Inflammatory macrophage (primary cell): ENCODE measurements around the gene ARHGAP40.

ENCODE experiments used
- DNase-seq, 2 donors: peaks; one replicate each; pipeline ENCODE4 v3.0.0-alpha.2; 2020 to 2022

ARHGAP40 gene

DNA sequence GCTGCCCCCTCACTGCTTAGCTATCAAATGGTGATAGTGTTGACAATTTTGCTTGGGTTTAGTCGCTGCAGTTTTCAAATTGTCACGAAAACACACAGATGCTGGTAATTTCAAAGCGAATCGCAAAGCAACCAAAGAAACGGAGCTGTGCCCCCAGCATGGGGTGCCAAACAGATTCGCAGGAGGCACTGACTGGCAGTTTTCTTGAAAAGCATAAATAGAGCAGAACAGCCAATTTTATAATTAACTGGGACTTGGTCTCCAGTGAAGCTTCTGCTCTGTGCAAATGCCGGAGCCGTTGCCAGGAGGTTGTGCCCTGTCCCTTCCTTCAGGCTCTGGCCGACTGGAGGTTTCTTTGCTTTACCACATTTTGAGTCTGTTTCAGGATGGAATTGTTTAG, 18.8 kb downstream of the ARHGAP40 start:
- DNase-seq, result no peak

DNA sequence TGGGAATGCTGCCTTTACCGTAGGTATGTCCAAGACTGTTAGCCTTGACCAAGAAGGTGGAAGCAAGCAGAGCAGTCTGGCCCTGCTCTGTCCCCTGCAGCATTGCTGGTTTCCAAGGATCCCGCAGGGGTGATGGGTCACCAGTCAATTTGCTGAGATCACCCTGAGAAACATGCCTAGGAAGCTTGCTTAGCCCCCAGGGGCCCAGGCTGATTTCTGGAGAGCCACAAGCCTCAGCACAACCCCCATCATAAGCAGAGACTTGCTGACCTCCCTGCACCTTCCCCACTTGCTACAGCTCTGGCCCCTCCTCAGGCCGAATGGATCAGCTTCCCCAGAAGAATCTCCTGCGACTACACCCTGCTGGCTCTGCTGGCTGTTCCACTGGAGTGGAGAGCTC, 21.5 kb downstream of the ARHGAP40 start:
- no peak for DNase-seq

DNA sequence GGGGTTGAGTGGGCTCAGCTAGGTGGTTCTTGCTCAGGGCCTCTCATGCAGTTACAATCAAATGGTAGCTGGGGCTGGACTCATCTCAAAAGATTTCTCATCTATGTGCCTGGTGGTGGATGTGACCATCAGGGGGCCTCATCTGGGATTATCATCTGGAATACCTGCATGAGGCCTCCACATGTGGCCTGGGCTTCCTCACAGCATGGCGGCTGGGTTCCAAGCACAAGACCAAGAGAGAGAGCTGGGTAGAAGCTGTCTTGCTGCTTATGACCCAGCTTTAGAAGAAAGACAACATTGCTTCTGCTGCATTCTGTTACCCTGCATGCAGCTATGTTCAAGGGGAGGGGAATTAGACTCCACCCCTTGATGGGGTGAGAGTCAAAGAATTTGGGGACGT, 22.5 kb downstream of the ARHGAP40 start:
- no peak for DNase-seq

DNA sequence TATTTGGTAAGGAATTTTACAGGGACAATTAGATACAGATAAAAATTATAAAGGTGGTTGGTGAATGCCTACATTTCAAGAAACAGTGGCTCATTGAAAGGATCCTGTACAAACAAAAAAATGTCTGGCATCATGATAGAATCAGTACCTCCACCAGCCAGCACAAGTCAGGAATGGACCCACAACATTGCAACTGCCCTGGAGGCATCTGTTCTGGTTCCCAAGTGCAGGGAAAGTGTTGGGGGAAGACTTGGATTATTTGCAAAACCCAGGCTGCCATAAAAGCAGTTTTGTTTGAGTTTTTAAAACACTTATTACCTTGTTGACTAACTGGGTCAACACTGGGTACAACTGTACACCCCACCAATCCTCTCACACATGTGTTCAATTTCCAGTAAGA, 24.3 kb downstream of the ARHGAP40 start:
- DNase-seq, result no peak

DNA sequence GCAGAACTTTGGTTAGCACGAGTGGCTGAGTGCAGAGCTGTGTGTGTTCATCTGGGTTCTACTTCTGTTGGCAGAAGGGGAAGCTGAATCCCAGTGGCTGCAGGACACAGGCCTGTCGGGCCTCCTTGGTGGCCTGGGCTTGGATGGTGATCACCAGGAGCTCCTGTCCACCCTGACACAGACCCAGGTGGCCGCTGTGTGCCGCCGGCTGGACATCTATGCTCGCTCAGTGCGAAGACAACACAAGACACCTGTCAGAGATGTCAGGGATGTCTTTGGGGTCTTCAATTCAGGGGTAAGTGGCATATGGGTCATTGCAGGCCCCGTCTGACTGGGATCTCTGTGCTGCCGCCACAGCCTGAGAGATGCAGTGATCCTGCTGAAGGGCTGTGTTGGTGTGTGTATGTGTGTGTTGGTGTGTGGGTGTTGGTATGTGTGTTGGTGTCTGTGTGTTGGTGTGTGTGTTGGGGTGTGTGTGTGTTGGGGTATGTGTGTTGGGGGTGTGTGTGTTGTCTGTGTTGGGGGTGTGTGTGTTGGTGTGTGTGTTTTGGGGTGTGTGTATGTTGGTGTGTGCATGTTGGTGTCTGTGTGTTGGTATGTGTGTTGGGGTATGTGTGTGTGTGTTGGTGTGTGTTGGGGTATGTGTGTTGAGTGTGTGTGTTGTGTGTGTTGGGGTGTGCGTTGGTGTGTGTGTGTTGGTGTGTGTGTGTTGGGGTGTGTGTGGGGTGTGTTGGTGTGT, 25.5 kb downstream of the ARHGAP40 start:
- DNase-seq, result no peak

DNA sequence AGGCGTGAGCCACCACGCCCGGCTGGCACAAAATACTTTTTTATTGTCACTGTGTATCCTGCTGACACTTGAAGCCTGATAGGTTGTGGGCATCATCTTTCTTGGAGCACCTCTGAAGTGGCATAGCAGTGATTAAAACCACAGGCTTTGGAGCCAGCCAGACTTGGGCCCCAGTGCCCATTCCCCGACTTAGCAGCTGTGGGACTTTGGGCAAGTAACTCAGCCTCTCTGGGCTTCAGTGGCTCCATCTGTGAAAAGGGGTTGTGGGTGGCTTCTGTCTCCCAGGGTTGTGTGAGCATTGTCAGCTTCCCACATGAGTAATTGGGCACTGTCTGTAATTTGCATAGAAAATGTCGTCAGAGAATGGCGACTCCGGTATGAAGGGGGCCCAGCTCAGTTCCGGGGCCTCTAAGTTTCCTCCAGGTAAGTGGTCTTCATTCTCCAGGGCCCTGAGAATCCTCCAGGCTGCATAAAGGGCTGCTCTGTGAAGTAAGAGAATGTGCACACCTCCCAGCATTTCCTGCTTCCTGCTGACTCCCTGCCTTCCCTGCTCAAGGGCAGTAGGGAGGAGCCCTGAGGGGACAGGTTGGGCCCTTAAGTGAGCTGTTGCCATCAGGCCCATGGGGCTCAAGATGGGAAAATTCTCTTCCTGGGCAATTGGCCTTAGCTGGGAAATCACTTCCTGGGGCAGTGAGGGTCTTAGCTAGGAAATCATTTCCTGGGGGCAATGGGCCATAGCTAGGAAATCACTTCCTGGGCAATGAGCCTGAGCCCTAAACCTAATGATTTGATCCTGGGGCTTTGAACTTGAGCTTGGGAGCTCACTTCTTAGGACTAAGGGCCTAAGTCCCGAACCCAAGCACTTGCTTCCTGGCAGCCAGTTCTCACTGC, 27.2 kb downstream of the ARHGAP40 start:
- no peak for DNase-seq

DNA sequence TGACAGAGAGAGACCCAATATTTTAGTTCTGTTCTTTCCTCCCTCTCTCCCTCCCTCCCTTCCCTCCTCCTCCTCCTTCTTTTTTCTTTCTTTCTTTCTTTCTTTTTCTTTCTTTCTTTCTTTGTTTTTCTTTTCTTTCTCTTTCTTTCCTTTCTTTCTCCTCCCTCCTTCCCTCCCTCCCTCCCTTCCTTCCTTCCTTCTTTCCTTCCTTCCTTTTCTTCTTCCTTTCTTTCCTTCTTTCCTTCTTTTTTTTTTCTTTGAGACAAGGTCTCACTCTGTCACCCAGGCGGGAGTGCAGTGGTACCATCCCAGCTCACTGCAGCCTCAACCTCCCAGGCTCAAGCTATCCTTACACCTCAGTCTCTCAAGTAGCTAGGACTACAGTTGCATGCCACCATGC, 28.4 kb downstream of the ARHGAP40 start:
- no peak for DNase-seq

DNA sequence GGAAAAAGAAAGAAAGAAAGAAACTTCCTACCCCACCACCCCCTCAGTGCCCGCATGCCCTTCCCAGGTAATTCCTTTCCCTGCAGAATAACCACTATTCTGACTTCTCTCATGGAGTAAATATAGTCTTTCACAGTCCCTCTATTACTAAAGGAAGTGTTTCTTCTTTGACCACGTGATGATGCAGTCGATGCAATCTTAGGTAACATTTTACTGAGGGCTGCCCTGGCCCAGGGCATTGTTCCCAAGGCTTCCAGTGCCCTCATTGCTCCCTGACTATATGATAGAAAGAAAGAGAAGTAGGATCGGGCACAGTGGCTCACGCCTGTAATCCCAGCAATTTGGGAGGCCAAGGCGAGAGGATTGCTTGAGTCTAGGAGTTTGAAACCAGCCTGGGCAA, 29.1 kb downstream of the ARHGAP40 start:
- DNase-seq, result no peak

DNA sequence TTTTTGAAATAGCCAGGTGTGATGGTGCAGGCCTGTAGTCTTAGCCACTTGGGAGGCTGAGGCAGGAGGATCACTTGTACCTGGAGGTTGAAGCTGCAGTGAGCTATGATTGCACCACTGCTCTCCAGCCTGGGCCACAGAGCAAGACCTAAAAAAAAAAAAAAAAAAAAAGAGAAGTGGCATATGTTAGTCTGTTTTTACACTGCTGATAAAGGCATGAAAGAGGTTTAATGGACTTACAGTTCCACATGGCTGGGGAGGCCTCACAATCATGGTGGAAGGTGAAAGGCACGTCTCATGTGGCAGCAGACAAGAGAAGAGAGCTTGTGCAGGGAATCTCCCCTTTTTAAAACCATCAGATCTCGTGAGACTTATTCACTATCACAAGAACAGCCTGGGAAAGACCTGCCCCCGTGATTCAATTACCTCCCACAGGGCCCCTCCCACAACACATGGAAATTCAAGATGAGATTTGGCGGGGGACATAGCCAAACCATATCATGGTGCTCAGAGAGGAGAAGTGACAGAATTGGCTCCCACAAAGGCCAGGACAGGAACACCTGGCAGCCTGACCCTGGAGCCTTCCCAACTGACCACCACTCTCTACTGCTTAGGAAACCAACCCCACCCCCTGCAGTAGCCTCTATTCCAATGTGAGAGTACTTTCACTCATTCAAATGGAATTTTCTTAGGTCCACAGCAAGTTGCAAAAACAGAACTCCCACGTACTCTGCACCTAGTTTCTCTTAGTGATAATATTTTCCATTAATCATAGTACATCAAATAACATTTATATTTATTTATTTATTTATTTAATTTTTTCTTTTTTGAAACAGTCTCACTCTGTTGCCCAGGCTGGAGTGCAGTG, 29.8 kb downstream of the ARHGAP40 start:
- DNase-seq, result peak in 1 of 2 donors; percentile 7

DNA sequence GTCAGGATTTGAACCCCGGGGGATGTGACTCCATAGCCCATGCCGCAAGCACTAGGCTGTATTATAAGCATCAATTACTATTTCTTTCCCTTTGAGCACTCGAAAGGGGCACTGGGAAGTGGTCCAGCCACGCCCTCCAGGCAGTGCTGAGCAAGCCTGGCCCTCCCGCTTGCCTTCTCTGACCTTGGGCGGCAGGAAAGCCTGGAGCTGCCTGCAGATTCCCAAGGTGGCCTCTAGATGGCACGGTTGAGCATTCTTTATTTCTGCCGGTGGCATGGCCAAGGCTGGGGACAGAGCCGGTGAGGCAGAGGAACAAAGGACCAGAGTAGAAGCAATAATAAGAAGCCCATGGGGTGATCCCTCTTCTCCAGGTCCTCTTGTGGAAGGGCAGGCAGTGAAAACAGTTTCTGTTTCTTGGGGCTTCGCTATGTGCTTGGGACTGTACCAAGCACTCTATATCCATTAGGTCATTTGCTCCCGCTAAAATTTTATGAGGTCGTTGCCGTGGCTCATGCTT, 32.0 kb downstream of the ARHGAP40 start:
- peak; percentile 56 to 68 for DNase-seq

DNA sequence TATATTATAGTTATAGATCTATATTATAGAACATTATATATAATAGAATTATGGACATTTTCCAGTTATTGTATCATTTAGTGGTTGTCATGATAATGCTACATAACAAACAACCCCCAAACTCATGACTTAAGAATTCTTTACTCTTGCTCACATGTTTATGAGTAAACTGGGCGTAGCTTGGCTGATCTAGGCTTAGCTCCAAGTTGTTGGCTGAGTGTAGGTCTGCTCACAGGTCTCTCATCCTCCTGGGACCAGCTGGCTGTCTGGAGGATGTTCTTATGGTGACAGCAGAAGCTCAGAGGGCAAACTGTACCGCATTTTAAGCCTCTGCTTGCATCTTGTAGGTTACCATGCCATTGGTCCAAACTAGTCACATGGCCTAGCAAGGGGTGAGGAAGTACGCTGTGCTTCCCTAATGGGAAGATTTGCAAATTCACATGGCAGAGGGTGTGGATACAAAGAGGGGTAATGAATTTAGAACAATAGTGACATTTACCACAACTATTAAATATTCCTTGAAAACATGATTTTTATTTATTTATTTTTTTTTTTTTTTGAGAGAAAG, 34.2 kb downstream of the ARHGAP40 start:
- DNase-seq, result peak; percentile 14 to 32

DNA sequence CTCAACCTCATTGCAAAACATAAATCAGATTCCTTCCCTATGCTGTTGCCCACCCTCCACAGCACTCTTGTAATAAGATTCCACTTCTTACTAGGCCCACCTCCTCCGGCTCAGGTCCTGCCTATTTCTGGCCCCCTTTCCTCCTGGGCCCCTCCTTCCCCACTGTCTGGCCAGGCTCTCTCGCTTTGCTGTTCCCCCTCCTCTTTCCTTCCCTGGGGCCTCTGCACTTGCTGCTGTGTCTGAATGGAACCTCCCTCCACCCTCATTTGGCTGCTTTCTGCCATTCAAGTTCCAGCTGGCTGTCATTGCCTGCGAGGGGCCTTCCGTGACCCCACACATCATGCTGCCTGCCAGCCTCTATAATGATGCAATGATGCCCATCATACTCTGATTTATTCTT, 38.9 kb downstream of the ARHGAP40 start:
- no peak for DNase-seq

DNA sequence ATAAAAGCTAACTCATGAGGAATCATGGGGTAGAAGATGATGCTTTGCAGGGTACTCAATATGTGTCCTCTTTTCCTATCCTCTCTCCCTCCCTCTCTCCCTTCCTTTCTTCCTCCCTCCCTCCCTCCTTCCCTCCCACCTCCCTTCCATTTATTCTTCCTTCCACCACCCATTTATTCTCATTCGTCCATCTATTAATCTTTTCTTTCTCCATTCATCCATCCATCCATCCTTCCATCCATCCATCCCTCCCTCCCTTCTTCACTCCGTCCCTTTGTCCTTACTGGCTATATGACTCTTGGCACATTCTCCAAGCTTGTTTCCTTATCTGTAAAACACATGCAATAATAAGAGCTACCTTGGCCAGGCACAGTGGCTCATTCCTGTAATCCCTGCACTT, 40.9 kb downstream of the ARHGAP40 start:
- DNase-seq, result no peak

DNA sequence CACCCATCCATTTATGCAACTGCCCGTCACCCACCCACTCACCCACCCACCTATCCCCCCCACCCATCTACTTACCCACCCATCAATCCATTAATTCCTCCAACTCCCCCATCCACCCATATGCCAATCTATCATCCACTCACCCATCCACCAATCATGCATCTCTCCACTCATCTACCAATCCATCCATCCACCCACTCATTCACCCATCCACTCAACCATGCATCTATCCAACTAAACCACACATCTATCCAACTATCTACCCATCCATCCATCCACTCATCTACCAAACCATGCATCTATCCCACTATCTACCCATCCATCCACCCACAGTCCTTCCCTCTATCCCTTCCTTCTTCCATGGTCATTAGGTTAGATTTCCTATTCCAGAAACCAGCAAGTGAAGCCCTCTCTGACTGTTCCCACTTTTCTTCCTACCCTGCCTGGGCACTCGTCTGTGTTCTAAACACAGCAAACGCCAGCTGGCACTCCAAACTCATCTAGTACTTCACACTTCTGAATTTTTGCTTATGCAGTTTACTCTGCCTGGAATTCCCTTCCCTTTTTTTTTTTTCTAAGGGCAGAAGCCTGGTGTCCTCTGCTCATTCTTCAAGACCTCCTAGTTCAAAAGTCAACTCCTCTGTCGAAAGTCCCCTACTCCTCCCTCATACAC, 43.1 kb downstream of the ARHGAP40 start:
- DNase-seq, result no peak

DNA sequence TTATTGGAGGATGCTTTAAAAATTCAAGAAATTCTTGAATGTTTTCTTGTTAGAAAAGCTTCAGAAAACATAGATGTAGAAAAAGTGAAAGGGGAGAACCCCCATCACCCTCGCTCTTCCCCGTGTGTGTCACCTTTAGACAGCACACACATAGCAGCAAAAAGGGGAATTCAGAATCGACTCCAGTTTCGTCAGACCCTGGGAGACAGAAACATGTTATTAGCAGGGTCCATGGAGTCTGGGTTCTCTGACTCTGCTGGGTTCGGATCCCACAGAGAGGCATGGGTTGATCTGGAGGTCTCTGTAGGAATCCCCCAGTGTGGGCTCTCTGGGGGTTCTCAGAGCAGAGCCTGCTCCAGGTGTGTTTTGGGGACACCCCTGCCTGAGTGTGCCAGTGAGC, 43.7 kb downstream of the ARHGAP40 start:
- DNase-seq, result no peak

DNA sequence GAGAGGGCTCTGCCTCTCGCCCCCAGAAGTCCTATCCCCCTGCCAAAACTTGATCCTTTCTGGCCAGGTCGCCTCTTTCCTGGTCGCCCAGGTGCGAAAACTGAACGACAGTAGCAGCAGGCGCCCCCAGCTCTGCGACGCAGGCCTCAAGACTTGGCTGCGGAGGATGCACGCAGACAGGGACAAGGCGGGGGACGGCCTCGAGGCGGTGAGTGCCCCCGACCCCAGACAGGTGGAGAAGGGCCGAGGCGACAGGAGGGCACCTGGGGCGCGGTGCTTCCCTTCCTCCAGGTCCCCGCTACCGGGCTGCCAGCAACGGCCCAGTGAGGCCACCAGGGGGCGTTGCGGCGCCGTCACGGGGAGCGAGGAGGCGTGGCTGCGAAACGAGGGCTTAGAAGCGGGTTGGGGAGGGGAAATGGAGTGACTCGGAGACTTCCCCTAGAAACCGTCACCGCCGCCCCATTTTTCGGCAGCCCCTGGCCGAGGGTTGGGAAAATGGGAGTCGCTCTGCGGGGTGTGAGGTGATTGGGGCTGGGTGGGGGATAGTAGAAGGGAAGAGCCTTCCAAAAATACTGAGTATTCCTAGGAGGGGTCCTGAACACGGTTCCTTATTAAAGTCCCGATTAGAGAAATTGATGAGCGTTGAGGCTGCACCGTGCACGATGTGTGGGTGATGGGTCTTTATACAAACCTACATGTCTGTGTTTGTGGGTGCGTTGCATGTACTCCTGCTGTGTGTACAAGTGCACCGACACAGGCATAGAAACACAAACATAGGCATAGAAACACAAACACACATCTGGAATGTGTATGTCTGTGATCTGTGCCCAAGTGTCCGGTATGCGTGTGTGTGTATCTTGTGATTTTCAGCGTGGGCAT, 44.6 kb downstream of the ARHGAP40 start:
- DNase-seq, result peak; percentile 72 to 73

DNA sequence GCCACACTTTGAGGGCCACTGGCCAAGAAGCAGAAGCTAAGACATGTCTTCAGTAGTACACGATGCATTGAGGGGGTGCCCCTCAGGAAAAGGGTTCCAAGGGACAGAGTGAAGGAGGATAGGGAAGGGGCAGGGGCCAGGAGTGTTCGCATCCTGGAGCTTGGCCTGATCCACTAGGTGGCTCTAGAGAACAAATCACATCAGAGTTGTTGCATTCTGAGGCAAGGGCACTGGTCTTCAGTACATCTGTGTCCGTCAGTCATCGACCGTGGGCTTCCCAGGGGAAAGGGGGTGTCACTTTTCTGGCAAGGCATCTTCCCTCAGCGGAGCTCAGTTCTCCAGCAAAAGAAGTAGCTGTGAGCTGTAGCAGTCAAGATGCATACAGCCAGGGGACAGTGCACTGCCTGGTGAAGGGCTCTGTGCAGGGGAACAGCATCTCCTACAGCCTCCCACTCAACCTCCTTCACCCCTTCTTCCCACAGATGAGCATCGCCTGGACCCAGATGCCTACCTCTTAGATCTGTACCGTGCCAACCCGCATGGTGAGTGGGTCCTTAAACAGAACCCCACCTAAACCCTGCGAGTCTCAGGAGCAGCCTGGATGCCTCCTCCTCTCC, 47.8 kb downstream of the ARHGAP40 start:
- DNase-seq, result no peak

DNA sequence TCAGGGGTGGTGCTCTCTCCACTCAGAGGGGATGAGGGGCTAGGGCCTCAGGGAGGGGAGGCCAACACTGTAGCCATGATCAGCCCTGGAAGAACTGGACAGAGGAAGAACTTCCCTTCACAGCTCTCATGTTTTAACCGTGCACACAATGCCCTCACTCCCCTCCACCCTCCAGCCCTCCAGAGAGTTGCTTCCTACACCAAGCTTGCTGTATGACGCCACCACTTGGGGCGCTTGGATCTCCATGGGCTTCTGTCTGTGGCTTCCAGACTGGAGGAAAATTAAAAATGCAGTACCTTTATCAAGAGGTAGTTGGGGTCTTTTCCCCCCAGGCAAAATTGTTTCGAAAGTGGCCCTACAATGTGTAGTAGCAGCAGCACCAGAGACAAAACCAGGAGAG, 48.4 kb downstream of the ARHGAP40 start:
- no peak for DNase-seq

DNA sequence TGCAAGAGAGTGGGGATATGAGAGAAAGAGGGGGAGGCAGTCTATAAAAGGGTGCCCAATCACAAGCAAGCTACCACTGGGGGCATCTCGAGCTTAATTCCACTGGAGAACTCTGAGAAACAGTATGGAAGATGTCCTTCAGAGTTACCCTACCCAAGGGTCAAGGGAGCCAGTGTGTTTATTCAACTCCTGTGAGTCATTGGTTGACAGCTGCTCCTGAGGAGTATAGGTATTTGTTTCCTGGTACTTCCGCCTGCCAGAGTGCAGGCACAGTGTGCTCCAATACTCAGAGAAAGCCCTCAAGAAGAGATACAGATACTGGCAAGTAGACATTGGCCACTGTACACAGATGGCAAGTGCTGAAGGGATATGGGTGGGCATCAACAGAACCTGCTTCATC, 49.5 kb downstream of the ARHGAP40 start:
- no peak for DNase-seq

DNA sequence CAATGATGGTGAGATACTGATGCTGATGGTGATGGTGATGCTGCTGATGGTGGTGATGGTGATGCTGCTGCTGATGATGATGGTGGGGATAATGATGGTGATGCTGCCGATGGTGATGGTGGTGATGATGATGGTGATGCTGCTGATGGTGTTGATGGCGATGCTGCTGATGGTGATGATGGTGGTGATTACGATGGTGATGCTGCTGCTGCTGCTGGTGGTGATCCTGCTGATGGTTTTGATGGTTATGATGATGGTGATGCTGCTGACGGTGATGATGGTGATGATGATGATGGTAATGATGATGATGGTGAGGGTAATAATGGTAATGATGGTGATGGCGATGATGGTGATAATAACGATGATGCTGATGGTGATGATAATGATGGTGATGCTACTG, 50.0 kb downstream of the ARHGAP40 start:
- DNase-seq, result no peak
